Esophagus squamous epithelium (tissue), 4 donors: ENCODE results near the gene GCFC2.

ENCODE experiments used
- CTCF ChIP-seq, 6 experiments: fragments of 450-650 bp in 4 of 6; fragments of 200-600 bp in 2 of 6; sonication (generic) in 2 of 6; IDR thresholded peaks; one replicate each; pipeline ENCODE4 v1.5.1; 2016 to 2019; ENCODE audit warnings: antibody characterized with exemption in 6 of 6, mild to moderate bottlenecking in 4 of 6, moderate library complexity in 4 of 6
- POLR2A ChIP-seq, 4 donors: fragments of 450-650 bp; IDR thresholded peaks; one replicate each; pipeline ENCODE4 v1.6.1; 2017; ENCODE audit warnings: antibody characterized with exemption in 4 of 4, mild to moderate bottlenecking in 4 of 4, moderate library complexity in 3 of 4

- TF ChIP-seq CTCF (IDR thresholded peaks at IDR 0.05), result no peak
- no peak for TF ChIP-seq POLR2A (IDR thresholded peaks at IDR 0.05)
These were observed 73.1 kb downstream of the GCFC2 start for GRCh38 chr2:75637568-75637967.
